Measurements from ENCODE around the gene LGMN. TPM values are rescaled to one million over a fixed set of nuclear protein-coding genes. Genes with fewer than 3 reads are reported as not detected.
"Not testable (repeated sequence)": the region's sequence is repeated elsewhere in the genome, so short reads cannot be mapped to it uniquely, and the experiment has no call there.

LGMN gene
- total and polyA plus RNA-seq, 3 experiments from 2014 or later, result 6.0 to 7.0 (median 7.0) TPM

GRCh38 chr14:92756446-92756845 lies 8.0 kb upstream of the LGMN start:
- ChIA-PET CTCF (no interaction called here), POLR2A (no interaction called here)
- peaks cover 0 to 1% of the 10 kb centered on the region in 2 donors for H3K27me3 Mint-ChIP-seq
- no peaks in the 10 kb centered on the region for H3K36me3 Mint-ChIP-seq
- Histone ChIP-seq H3K9me3 (ENCODE audit: low read length) (no peaks in the 10 kb centered on the region), H3K4me3 (ENCODE audit: low read length) (no peak overlapping the region), H3K27ac (ENCODE audit: low read depth, low read length) (no peak overlapping the region), H3K27me3 (ENCODE audit: insufficient read depth, low read length, poor library complexity, severe bottlenecking) (no peaks in the 10 kb centered on the region), H3K36me3 (ENCODE audit: insufficient read depth, low read length) (no peaks in the 10 kb centered on the region), H3K4me1 (ENCODE audit: insufficient read depth, low read length) (no peaks in the 10 kb centered on the region)
- no peak overlapping the region for H3K27ac Mint-ChIP-seq
- no peak overlapping the region for H3K4me3 Mint-ChIP-seq
- H3K9me3 Mint-ChIP-seq, result no peaks in the 10 kb centered on the region
- H3K4me1 Mint-ChIP-seq, result peaks cover 0 to 9% (median 6%) of the 10 kb centered on the region in 3 donors
- DNase-seq, result no peak

DNA sequence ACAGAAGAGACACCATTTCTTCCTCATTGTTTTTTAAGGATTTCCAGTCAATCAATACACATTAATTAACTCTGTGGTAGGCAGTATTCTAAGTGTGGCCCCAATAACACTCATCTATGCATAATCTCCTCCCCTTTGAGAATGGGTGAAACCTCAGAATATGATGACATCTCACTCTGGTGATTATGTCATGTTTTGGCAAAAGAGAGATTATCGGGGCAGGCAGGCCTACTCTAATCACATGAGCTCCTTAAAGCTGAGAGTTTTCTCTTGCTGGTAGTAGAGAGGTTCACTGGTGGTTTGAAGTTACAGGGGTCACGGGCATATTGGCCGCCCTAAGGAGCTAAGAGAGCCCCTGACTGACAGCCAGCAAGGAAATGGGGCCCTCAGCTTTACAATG lies 7.1 kb upstream of the LGMN start:
- H3K27me3 Mint-ChIP-seq, result peaks cover under 1 to 3% of the 10 kb centered on the region in 2 donors
- H3K9me3 ChIP-seq (ENCODE audit: low read length), result no peaks in the 10 kb centered on the region
- H3K4me3 ChIP-seq (ENCODE audit: low read length), result no peak overlapping the region
- H3K27ac ChIP-seq (ENCODE audit: low read depth, low read length), result no peak overlapping the region
- H3K36me3 Mint-ChIP-seq, result no peaks in the 10 kb centered on the region
- ChIA-PET POLR2A (no interaction called here), CTCF (no interaction called here)
- no peaks in the 10 kb centered on the region for H3K9me3 Mint-ChIP-seq
- no peaks in the 10 kb centered on the region for H3K27me3 ChIP-seq (ENCODE audit: insufficient read depth, low read length, poor library complexity, severe bottlenecking)
- no peaks in the 10 kb centered on the region for H3K4me1 ChIP-seq (ENCODE audit: insufficient read depth, low read length)
- no peak overlapping the region for H3K27ac Mint-ChIP-seq
- H3K4me3 Mint-ChIP-seq, result no peak overlapping the region
- no peak for DNase-seq
- no peaks in the 10 kb centered on the region for H3K36me3 ChIP-seq (ENCODE audit: insufficient read depth, low read length)
- peaks cover 6 to 17% (median 11%) of the 10 kb centered on the region in 3 donors for H3K4me1 Mint-ChIP-seq

DNA sequence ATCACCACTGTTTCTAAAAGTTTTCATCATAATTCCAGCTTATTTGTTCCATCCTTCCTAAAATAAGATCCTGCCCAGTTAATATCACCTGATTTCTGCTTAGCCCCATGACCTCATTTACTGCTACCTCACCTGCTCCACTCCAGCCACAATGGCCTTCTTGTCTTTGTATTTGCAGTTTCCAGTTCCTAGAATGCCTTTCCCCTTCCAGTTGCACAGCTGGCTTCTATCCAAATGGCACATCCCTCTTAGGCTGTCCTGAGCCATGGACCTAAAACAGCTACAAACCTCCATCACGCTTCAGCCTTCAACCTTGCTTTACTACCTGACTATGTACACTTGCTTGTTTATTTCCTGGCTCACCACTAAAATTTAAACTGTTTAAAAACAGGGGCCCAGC lies 6.5 kb upstream of the LGMN start:
- no peak overlapping the region for H3K4me3 Mint-ChIP-seq
- CTCF ChIA-PET, result no interaction called here
- H3K9me3 ChIP-seq (ENCODE audit: low read length), result no peaks in the 10 kb centered on the region
- H3K4me1 ChIP-seq (ENCODE audit: insufficient read depth, low read length), result no peaks in the 10 kb centered on the region
- H3K27me3 Mint-ChIP-seq, result peaks cover 4 to 5% of the 10 kb centered on the region in 2 donors
- DNase-seq, result no peak
- no peaks in the 10 kb centered on the region for H3K27me3 ChIP-seq (ENCODE audit: insufficient read depth, low read length, poor library complexity, severe bottlenecking)
- H3K36me3 Mint-ChIP-seq, result no peaks in the 10 kb centered on the region
- no peak overlapping the region for H3K4me3 ChIP-seq (ENCODE audit: low read length)
- POLR2A ChIA-PET, result no interaction called here
- no peaks in the 10 kb centered on the region for H3K36me3 ChIP-seq (ENCODE audit: insufficient read depth, low read length)
- no peak overlapping the region for H3K27ac Mint-ChIP-seq
- H3K27ac ChIP-seq (ENCODE audit: low read depth, low read length), result no peak overlapping the region
- H3K9me3 Mint-ChIP-seq, result peaks cover 0 to 2% (median 0%) of the 10 kb centered on the region in 5 donors
- peaks cover 11 to 18% (median 16%) of the 10 kb centered on the region in 3 donors for H3K4me1 Mint-ChIP-seq

- CTCF ChIA-PET, result no interaction called here
Observed at GRCh38 chr14:92753250-92753649, 4.8 kb upstream of the LGMN start.

DNA sequence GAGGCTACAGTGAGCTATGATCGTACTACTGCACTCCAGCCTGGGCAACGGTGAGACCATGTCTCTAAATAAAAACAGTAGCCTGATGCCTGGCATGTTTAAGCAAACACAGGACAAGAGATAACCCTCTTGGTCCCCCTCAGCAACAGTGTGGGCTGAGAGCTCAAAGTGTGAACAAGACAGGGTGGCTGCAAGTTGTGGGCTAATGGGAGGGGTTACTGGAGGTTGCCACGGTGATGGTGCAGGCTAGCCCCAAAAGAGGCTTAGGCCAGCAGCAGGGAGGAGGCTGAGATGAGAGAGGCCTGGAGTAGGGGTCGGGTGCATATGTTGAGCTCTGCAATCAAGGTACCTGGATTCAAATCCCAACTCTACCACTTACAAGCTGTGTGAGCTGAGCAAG lies 3.4 kb upstream of the LGMN start:
- H3K36me3 Mint-ChIP-seq, result no peaks in the 10 kb centered on the region
- H3K9me3 Mint-ChIP-seq, result peaks cover 0 to 6% (median 0%) of the 10 kb centered on the region in 5 donors
- no peak overlapping the region for H3K27ac Mint-ChIP-seq
- Histone ChIP-seq H3K4me1 (ENCODE audit: insufficient read depth, low read length) (peaks cover 4% of the 10 kb centered on the region), H3K36me3 (ENCODE audit: insufficient read depth, low read length) (no peaks in the 10 kb centered on the region), H3K27ac (ENCODE audit: low read depth, low read length) (no peak overlapping the region), H3K9me3 (ENCODE audit: low read length) (no peaks in the 10 kb centered on the region), H3K4me3 (ENCODE audit: low read length) (no peak overlapping the region), H3K27me3 (ENCODE audit: insufficient read depth, low read length, poor library complexity, severe bottlenecking) (peaks cover 3% of the 10 kb centered on the region)
- H3K4me3 Mint-ChIP-seq, result peak overlapping the region in 1 of 7 donors; percentile 4
- no peak for DNase-seq
- peaks cover 27 to 29% of the 10 kb centered on the region in 2 donors for H3K27me3 Mint-ChIP-seq
- ChIA-PET POLR2A (no interaction called here), CTCF (interaction anchor here (1.1 to 1.4 kb wide), 3 partner anchors 9 to 11 kb away, joined by 3 read pairs; no protein-coding TSS in a partner anchor)
- H3K4me1 Mint-ChIP-seq, result peaks cover 32 to 38% (median 36%) of the 10 kb centered on the region in 3 donors

More at GRCh38 chr14:92753250-92753649, 4.8 kb upstream of the LGMN start:
- Mint-ChIP-seq H3K4me1 (peaks cover 23 to 27% (median 25%) of the 10 kb centered on the region in 3 donors), H3K9me3 (peaks cover 0 to 5% (median 0%) of the 10 kb centered on the region in 5 donors), H3K4me3 (no peak overlapping the region), H3K36me3 (no peaks in the 10 kb centered on the region), H3K27me3 (peaks cover 16 to 17% of the 10 kb centered on the region in 2 donors), H3K27ac (peak overlapping the region in 1 of 8 donors; percentile 70)
- peaks cover 3% of the 10 kb centered on the region for H3K27me3 ChIP-seq (ENCODE audit: insufficient read depth, low read length, poor library complexity, severe bottlenecking)
- no peak overlapping the region for H3K27ac ChIP-seq (ENCODE audit: low read depth, low read length)
- no peak for DNase-seq
- no peak overlapping the region for H3K4me3 ChIP-seq (ENCODE audit: low read length)
- no peaks in the 10 kb centered on the region for H3K9me3 ChIP-seq (ENCODE audit: low read length)
- H3K36me3 ChIP-seq (ENCODE audit: insufficient read depth, low read length), result no peaks in the 10 kb centered on the region
- POLR2A ChIA-PET, result no interaction called here
- H3K4me1 ChIP-seq (ENCODE audit: insufficient read depth, low read length), result peaks cover 4% of the 10 kb centered on the region

- Histone ChIP-seq H3K4me1 (ENCODE audit: insufficient read depth, low read length) (peaks cover 4% of the 10 kb centered on the region), H3K27me3 (ENCODE audit: insufficient read depth, low read length, poor library complexity, severe bottlenecking) (peaks cover 3% of the 10 kb centered on the region), H3K9me3 (ENCODE audit: low read length) (no peaks in the 10 kb centered on the region), H3K36me3 (ENCODE audit: insufficient read depth, low read length) (no peaks in the 10 kb centered on the region), H3K27ac (ENCODE audit: low read depth, low read length) (no peak overlapping the region), H3K4me3 (ENCODE audit: low read length) (peak overlapping the region; percentile 46)
- Mint-ChIP-seq H3K27me3 (peaks cover 27 to 35% of the 10 kb centered on the region in 2 donors), H3K9me3 (peaks cover 0 to 6% (median 0%) of the 10 kb centered on the region in 5 donors), H3K27ac (peak overlapping the region in 1 of 8 donors; percentile 43), H3K4me3 (peak overlapping the region; percentile 80 to 91 (median 86)), H3K4me1 (peaks cover 32 to 38% (median 36%) of the 10 kb centered on the region in 3 donors), H3K36me3 (peaks cover 0 to 1% (median 0%) of the 10 kb centered on the region in 3 donors)
- CTCF ChIA-PET, result interaction anchor here (1.1 to 1.4 kb wide), 4 partner anchors 8 to 630 kb away, joined by 3 read pairs; partner anchors contain the start of genes CPSF2 and NDUFB1
- POLR2A ChIA-PET, result no interaction called here
- no peak for DNase-seq
Observed at GRCh38 chr14:92750994-92751400, 2.6 kb upstream of the LGMN start.

- POLR2A ChIA-PET; H3K27me3 ChIP-seq (ENCODE audit: insufficient read depth, low read length, poor library complexity, severe bottlenecking); H3K9me3 Mint-ChIP-seq; H3K4me1 ChIP-seq (ENCODE audit: insufficient read depth, low read length); H3K36me3 ChIP-seq (ENCODE audit: insufficient read depth, low read length); H3K36me3 Mint-ChIP-seq; H3K27ac ChIP-seq (ENCODE audit: low read depth, low read length); H3K9me3 ChIP-seq (ENCODE audit: low read length): not testable (repeated sequence)
- Mint-ChIP-seq H3K4me3 (peak overlapping the region; percentile 80 to 91 (median 86)), H3K27ac (peak overlapping the region in 4 of 8 donors; percentile 24 to 77 (median 58)), H3K4me1 (peaks cover 32 to 38% (median 36%) of the 10 kb centered on the region in 3 donors), H3K27me3 (peaks cover 27 to 35% of the 10 kb centered on the region in 2 donors)
- peak overlapping the region; percentile 46 for H3K4me3 ChIP-seq (ENCODE audit: low read length)
- CTCF ChIA-PET, result interaction anchor here (0.9 to 1.4 kb wide), 3 partner anchors 12 to 629 kb away, joined by 3 to 4 read pairs (median 3); partner anchors contain the start of genes CPSF2 and NDUFB1
- peak in 4 of 5 donors; percentile 21 to 70 (median 52) for DNase-seq
Observed at GRCh38 chr14:92750222-92750728, 1.8 kb upstream of the LGMN start.

DNA sequence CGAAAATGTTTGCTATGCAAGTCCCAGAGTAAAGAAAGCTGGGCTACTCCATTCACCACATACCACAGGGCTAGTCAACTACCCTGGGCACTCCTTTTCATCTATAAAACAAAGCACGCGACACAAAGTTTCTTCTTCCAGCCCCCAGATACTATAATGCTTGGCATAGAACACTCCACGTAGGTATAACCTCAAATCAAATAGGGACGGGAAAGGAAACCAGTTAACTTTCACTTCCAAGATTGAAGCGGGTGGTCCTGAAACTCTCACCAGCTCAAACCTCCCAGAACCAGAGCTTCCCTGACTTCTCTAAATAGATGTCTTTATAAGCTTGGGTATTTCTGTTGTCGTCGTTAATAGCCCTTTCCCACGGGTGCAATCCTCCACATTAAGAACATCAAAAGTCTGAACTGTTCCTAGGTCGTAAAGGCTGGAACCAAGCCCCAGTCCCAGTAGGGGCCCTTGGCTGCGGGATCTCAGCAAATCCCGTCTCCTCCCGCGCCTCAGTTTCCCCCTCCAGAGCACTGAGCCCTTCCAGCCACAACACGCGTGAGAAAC lies 647 bp downstream of the LGMN start:
- peaks cover 0 to 1% (median 0%) of the 10 kb centered on the region in 3 donors for H3K36me3 Mint-ChIP-seq
- DNase-seq, result peak in 1 of 5 donors; percentile 11
- H3K27me3 ChIP-seq (ENCODE audit: insufficient read depth, low read length, poor library complexity, severe bottlenecking), result peaks cover 3% of the 10 kb centered on the region
- H3K9me3 ChIP-seq (ENCODE audit: low read length), result no peaks in the 10 kb centered on the region
- ChIA-PET CTCF (no interaction called here), POLR2A (interaction anchor here (0.8 kb wide), 1 partner anchor 11 kb away, joined by 3 read pairs; no protein-coding TSS in a partner anchor)
- peaks cover 4% of the 10 kb centered on the region for H3K4me1 ChIP-seq (ENCODE audit: insufficient read depth, low read length)
- peaks cover 32 to 38% (median 36%) of the 10 kb centered on the region in 3 donors for H3K4me1 Mint-ChIP-seq
- H3K36me3 ChIP-seq (ENCODE audit: insufficient read depth, low read length), result no peaks in the 10 kb centered on the region
- H3K27ac ChIP-seq (ENCODE audit: low read depth, low read length), result no peak overlapping the region
- H3K27ac Mint-ChIP-seq, result peak overlapping the region in 6 of 8 donors; percentile 16 to 89 (median 20)
- peaks cover 27 to 35% of the 10 kb centered on the region in 2 donors for H3K27me3 Mint-ChIP-seq
- peak overlapping the region; percentile 73 to 91 (median 81) for H3K4me3 Mint-ChIP-seq
- H3K9me3 Mint-ChIP-seq, result peaks cover 0 to 6% (median 0%) of the 10 kb centered on the region in 5 donors
- H3K4me3 ChIP-seq (ENCODE audit: low read length), result peak overlapping the region; percentile 75

All from CD8-positive, alpha-beta memory T cell (primary cell).